Natural killer cell (primary cell): ENCODE results near the gene HIGD1C. TPM values are rescaled to one million over a fixed set of nuclear protein-coding genes. Genes with fewer than 3 reads are reported as not detected.

Experiments
- ATAC-seq, 3 donors: fragments of 150-1000 bp in 2 of 3; fragments of 200-7000 bp in 1 of 3; cut with Tn5 transposase; 1 replicate in 1 of 3; 2 replicates in 2 of 3; pipeline ENCODE4 v1.10.0; 2021; ENCODE audit warnings: mild to moderate bottlenecking in 2 of 3, moderate library complexity in 2 of 3
- DNase-seq, 2 donors: peaks; one replicate each; pipeline versions ENCODE4 v3.0.0 to v3.0.0-alpha.2; 2013 to 2021; ENCODE audit warnings: mixed read lengths in 1 of 2
- H3K27ac ChIP-seq: one replicate; pipeline ENCODE4 v1.5.1; 2013; ENCODE audit warnings: mild to moderate bottlenecking, low read length
- H3K27me3 ChIP-seq: one replicate; pipeline ENCODE4 v1.6.1; 2013; ENCODE audit warnings: low read length; ENCODE audit not compliant: control insufficient read depth, insufficient read depth
- H3K36me3 ChIP-seq: one replicate; pipeline ENCODE4 v1.6.1; 2013; ENCODE audit warnings: low read length; ENCODE audit not compliant: control insufficient read depth, insufficient read depth
- H3K4me1 ChIP-seq: one replicate; pipeline ENCODE4 v1.6.1; 2013; ENCODE audit warnings: low read length; ENCODE audit not compliant: control insufficient read depth, insufficient read depth
- H3K4me3 ChIP-seq: one replicate; pipeline ENCODE4 v1.5.1; 2013; ENCODE audit warnings: low read length
- H3K9me3 ChIP-seq: one replicate; pipeline ENCODE4 v1.6.1; 2013; ENCODE audit warnings: low read length; ENCODE audit not compliant: control insufficient read depth, insufficient read depth
- H3K27ac Mint-ChIP-seq, 2 donors: one replicate each; pipeline ENCODE4 v1.8.0; 2022; ENCODE audit warnings: mild to moderate bottlenecking in 2 of 2, mixed read lengths in 2 of 2, moderate library complexity in 1 of 2
- H3K27me3 Mint-ChIP-seq, 2 donors: one replicate each; pipeline ENCODE4 v1.8.0; 2022; ENCODE audit warnings: low read depth in 2 of 2, mixed read lengths in 2 of 2
- H3K36me3 Mint-ChIP-seq: one replicate; pipeline ENCODE4 v1.8.0; 2022; ENCODE audit warnings: mixed read lengths
- H3K4me1 Mint-ChIP-seq, 2 donors: one replicate each; pipeline ENCODE4 v1.8.0; 2022; ENCODE audit warnings: mixed read lengths in 2 of 2
- H3K4me3 Mint-ChIP-seq: one replicate; pipeline ENCODE4 v1.8.0; 2022; ENCODE audit warnings: mild to moderate bottlenecking, moderate library complexity, mixed read lengths
- H3K9me3 Mint-ChIP-seq, 2 donors: one replicate each; pipeline ENCODE4 v1.8.0; 2022; ENCODE audit warnings: mixed read lengths in 2 of 2
- WGBS: methylation state at CpG from one replicate; pipeline ENCODE4 v1.1.7; 2013; ENCODE audit warnings: missing lambda C conversion rate; ENCODE audit not compliant: insufficient coverage; 5-methylcytosine and 5-hydroxymethylcytosine counted together
- intact Hi-C: fragments of 100-400 bp; cut with micrococcal nuclease; formaldehyde crosslinking; loops from one replicate; pipeline ENCODE4 v1.14.2; 2022
- total RNA-seq, 4 donors: library from RNA; stranded (reverse); fragments of 120-200 nt in 1 of 4; gene quantifications; one replicate each; pipeline versions ENCODE4 v1.2.3 to v1.2.4, GENCODE V29; 2013 to 2022
- TF ChIP-seq, protein P1 (sequence below): fragments of 200-600 bp; IDR thresholded peaks from one replicate; pipeline ENCODE4 v1.8.0; 2022; ENCODE audit warnings: antibody characterized with exemption

Gene HIGD1C
- total RNA-seq, 3 donors from 2014 or later (not counting 1 experiment from before 2014, with no cell fraction given), result not detected

DNA sequence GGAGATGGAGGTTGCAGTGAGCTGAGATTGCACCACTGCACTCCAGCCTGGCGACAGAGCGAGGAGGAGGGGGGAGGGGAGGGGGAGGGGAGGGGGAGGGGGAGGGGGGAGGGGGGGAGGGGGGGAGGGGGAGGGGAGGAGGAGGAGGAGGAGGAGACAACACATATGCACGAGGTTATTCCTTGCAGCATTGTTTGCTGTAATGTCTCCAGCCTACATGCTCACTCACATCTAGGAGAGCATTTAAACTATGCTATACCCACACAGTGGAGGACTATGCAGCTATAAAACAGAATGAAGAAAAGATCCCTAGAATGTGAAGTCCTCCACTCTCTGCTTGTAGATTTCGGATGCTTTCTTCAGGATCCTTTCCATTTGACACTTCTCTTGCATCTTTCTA is 3.5 kb upstream of the HIGD1C start:
- Histone ChIP-seq H3K4me1 (no peaks in the 10 kb centered on the region), H3K4me3 (no peak overlapping the region), H3K27me3 (no peaks in the 10 kb centered on the region), H3K27ac (no peak overlapping the region), H3K36me3 (no peaks in the 10 kb centered on the region), H3K9me3 (no peaks in the 10 kb centered on the region)
- Mint-ChIP-seq H3K4me3 (no peak overlapping the region), H3K27me3 (no peaks in the 10 kb centered on the region), H3K4me1 (peaks cover 0 to 1% of the 10 kb centered on the region in 2 donors), H3K36me3 (no peaks in the 10 kb centered on the region), H3K27ac (no peak overlapping the region), H3K9me3 (no peaks in the 10 kb centered on the region)
- intact Hi-C loops, result no loop called here
- ATAC-seq (no peak), DNase-seq (no peak)
- 70% methylated on average over 2 of the region's 4 CpGs for WGBS
- TF ChIP-seq, protein P1, sequence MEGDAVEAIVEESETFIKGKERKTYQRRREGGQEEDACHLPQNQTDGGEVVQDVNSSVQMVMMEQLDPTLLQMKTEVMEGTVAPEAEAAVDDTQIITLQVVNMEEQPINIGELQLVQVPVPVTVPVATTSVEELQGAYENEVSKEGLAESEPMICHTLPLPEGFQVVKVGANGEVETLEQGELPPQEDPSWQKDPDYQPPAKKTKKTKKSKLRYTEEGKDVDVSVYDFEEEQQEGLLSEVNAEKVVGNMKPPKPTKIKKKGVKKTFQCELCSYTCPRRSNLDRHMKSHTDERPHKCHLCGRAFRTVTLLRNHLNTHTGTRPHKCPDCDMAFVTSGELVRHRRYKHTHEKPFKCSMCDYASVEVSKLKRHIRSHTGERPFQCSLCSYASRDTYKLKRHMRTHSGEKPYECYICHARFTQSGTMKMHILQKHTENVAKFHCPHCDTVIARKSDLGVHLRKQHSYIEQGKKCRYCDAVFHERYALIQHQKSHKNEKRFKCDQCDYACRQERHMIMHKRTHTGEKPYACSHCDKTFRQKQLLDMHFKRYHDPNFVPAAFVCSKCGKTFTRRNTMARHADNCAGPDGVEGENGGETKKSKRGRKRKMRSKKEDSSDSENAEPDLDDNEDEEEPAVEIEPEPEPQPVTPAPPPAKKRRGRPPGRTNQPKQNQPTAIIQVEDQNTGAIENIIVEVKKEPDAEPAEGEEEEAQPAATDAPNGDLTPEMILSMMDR, result no peak

DNA sequence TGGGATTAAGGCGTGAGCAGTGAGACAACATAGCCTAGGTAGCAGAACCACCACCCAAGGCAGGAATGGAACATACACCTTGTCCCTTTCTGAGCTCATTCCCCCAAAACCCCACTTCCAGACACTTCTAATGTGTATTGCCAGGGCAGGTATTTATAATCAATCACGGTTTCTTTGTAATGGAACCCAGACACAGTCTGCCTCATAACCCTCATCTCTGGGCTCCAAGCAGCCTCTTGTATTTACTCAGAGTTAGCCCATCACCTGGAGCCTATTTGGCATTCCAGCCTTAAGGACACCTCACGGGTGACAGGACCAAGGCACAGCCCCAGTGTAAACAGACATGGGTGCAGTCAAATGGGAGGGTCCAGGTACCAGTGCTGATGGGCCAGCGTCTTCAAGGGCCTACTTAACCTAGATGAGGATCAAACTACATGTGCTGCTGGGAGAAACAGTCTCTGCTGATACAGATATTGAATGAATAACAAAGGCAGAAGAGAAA is 2.5 kb upstream of the HIGD1C start:
- DNase-seq (no peak), ATAC-seq (no peak)
- Mint-ChIP-seq H3K9me3 (no peaks in the 10 kb centered on the region), H3K36me3 (no peaks in the 10 kb centered on the region), H3K4me3 (no peak overlapping the region), H3K27ac (no peak overlapping the region), H3K4me1 (no peaks in the 10 kb centered on the region), H3K27me3 (no peaks in the 10 kb centered on the region)
- TF ChIP-seq, protein P1, result no peak
- no peaks in the 10 kb centered on the region for H3K4me1 ChIP-seq
- no peaks in the 10 kb centered on the region for H3K9me3 ChIP-seq
- H3K36me3 ChIP-seq, result no peaks in the 10 kb centered on the region
- 98% methylated on average over 4 of the region's 4 CpGs for WGBS
- H3K27ac ChIP-seq, result no peak overlapping the region
- H3K4me3 ChIP-seq, result no peak overlapping the region
- intact Hi-C loops, result no loop called here
- H3K27me3 ChIP-seq, result no peaks in the 10 kb centered on the region

DNA sequence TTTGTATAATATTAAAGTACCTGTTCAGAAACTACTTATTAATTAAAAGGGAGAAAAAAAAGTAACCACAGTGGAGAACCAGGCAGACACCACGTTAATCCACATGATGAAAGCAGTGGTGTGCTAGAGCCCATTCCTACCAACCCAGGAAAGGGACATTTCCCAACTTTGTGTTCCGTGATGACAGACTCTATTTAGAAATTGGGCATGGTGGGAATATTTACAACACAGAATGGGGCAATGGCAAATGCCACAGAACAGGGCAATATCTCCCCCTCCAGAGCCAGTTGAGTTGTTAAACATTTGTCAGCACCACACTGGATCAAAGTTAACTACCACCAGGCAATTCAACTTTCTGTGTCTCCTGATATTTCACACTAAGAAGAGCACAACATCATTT is 1.2 kb upstream of the HIGD1C start:
- Mint-ChIP-seq H3K27me3 (no peaks in the 10 kb centered on the region), H3K36me3 (no peaks in the 10 kb centered on the region)
- no peak for DNase-seq

More for the DNA sequence above, 1.2 kb upstream of the HIGD1C start:
- no peak for ATAC-seq
- intact Hi-C loops, result no loop called here
- no peaks in the 10 kb centered on the region for H3K9me3 ChIP-seq
- 83% methylated on average over 1 of the region's 2 CpGs for whole genome bisulfite sequencing
- H3K4me1 ChIP-seq, result no peaks in the 10 kb centered on the region
- H3K27me3 ChIP-seq, result no peaks in the 10 kb centered on the region
- no peak overlapping the region for H3K4me3 ChIP-seq
- no peaks in the 10 kb centered on the region for H3K4me1 Mint-ChIP-seq
- no peaks in the 10 kb centered on the region for H3K36me3 ChIP-seq
- no peak overlapping the region for H3K27ac Mint-ChIP-seq
- H3K9me3 Mint-ChIP-seq, result no peaks in the 10 kb centered on the region
- no peak overlapping the region for H3K27ac ChIP-seq
- no peak overlapping the region for H3K4me3 Mint-ChIP-seq
- TF ChIP-seq, protein P1, result no peak
